Small intestine (tissue), 7 donors: Measurements from ENCODE around the gene LRP1. TPM values are rescaled to one million over a fixed set of nuclear protein-coding genes. Genes with fewer than 3 reads are reported as not detected.

Experiments
- DNase-seq, 2 donors: peaks; one replicate each; pipeline versions ENCODE4 v3.0.0 to v3.0.0-alpha.2; 2013
- FAIRE-seq: peaks from 2 replicates; lab custom pipeline; 2012; peaks lifted over from hg19 to GRCh38; lab: Jason Lieb, UNC
- H3K27ac ChIP-seq, 3 donors: one replicate each; pipeline ENCODE4 v1.5.1; 2013; ENCODE audit warnings: low read length in 2 of 3, mild to moderate bottlenecking in 2 of 3, control low read depth in 1 of 3, inconsistent platforms in 1 of 3, low read depth in 1 of 3, moderate library complexity in 1 of 3
- H3K27me3 ChIP-seq, 3 donors: one replicate each; pipeline ENCODE4 v1.6.1; 2013; ENCODE audit warnings: low read length in 3 of 3, inconsistent platforms in 1 of 3; ENCODE audit not compliant: control insufficient read depth in 3 of 3, insufficient read depth in 3 of 3
- H3K36me3 ChIP-seq, 3 donors: one replicate each; pipeline ENCODE4 v1.6.1; 2013; ENCODE audit warnings: low read length in 3 of 3, inconsistent platforms in 1 of 3, low read depth in 1 of 3, mild to moderate bottlenecking in 1 of 3, moderate library complexity in 1 of 3; ENCODE audit not compliant: control insufficient read depth in 3 of 3, insufficient read depth in 2 of 3
- H3K4me1 ChIP-seq, 3 donors: one replicate each; pipeline ENCODE4 v1.6.1; 2013; ENCODE audit warnings: low read length in 2 of 3, inconsistent platforms in 1 of 3, low read depth in 1 of 3, mild to moderate bottlenecking in 1 of 3, moderate library complexity in 1 of 3; ENCODE audit not compliant: control insufficient read depth in 3 of 3, insufficient read depth in 2 of 3
- H3K4me3 ChIP-seq, 3 donors: one replicate each; pipeline ENCODE4 v1.5.1; 2013; ENCODE audit warnings: low read length in 3 of 3, control low read depth in 1 of 3, inconsistent platforms in 1 of 3, low read depth in 1 of 3, mild to moderate bottlenecking in 1 of 3, moderate library complexity in 1 of 3
- H3K9me3 ChIP-seq, 2 donors: one replicate each; pipeline ENCODE4 v1.6.1; 2013; ENCODE audit warnings: low read depth in 1 of 2, low read length in 1 of 2; ENCODE audit not compliant: control insufficient read depth in 2 of 2, insufficient read depth in 1 of 2
- WGBS, 3 donors: extraction: QIAGEN DNeasy Blood & Tissue Kit; methylation state at CpG; one replicate each; pipeline ENCODE4 v1.1.7; 2013; 5-methylcytosine and 5-hydroxymethylcytosine counted together
- polyA plus RNA-seq, 4 donors: library from polyadenylated mRNA; stranded (reverse) in 3 of 4; unstranded in 1 of 4; fragments of 200-250 nt in 3 of 4; fragments of 120-200 nt in 1 of 4; gene quantifications; one replicate each; pipeline versions ENCODE4 v1.2.1 to v1.2.3, GENCODE V29; 2013
- donor health status: healthy with polysubstance abuse.
- donor health status: control.
- donor health status: control.
- donor health status: Bipolar disorder and iron deficiency.
- donor health status: healthy.

Gene LRP1
- polyA plus RNA-seq, 4 donors: 24.3 to 55.3 (median 41.6) TPM

- FAIRE-seq: no peak
- Histone ChIP-seq H3K27ac (no peak overlapping the region), H3K4me3 (no peak overlapping the region), H3K36me3 (peaks cover 5 to 96% (median 9%) of the 10 kb centered on the region in 3 donors), H3K9me3 (no peaks in the 10 kb centered on the region), H3K27me3 (no peaks in the 10 kb centered on the region), H3K4me1 (no peaks in the 10 kb centered on the region)
- no peak for DNase-seq
- WGBS, 3 donors: 92% methylated on average over 25 of the region's 25 CpGs
Observed at GRCh38 chr12:57185403-57185802, 57.1 kb downstream of the LRP1 start.

GRCh38 chr12:57185906-57186508, 57.7 kb downstream of the LRP1 start:
- DNase-seq (no peak), FAIRE-seq (no peak)
- Histone ChIP-seq H3K36me3 (peaks cover 3 to 96% (median 6%) of the 10 kb centered on the region in 3 donors), H3K9me3 (no peaks in the 10 kb centered on the region), H3K4me1 (no peaks in the 10 kb centered on the region), H3K4me3 (no peak overlapping the region), H3K27me3 (no peaks in the 10 kb centered on the region), H3K27ac (no peak overlapping the region)
- 82 to 90% (median 89%) methylated on average over 12 of the region's 12 CpGs for WGBS, 3 donors

GRCh38 chr12:57187222-57188089, 59.2 kb downstream of the LRP1 start:
- Histone ChIP-seq H3K36me3 (peaks cover 2 to 99% (median 8%) of the 10 kb centered on the region in 3 donors), H3K4me1 (no peaks in the 10 kb centered on the region), H3K9me3 (no peaks in the 10 kb centered on the region), H3K4me3 (no peak overlapping the region), H3K27me3 (no peaks in the 10 kb centered on the region), H3K27ac (no peak overlapping the region)
- FAIRE-seq (no peak), DNase-seq (no peak)
- 76 to 83% (median 79%) methylated on average over 21 of the region's 21 CpGs for WGBS, 3 donors

- no peak overlapping the region for H3K27ac ChIP-seq
- no peaks in the 10 kb centered on the region for H3K9me3 ChIP-seq
- no peak for FAIRE-seq
- H3K4me3 ChIP-seq: no peak overlapping the region
- H3K36me3 ChIP-seq: peaks cover 2 to 100% (median 8%) of the 10 kb centered on the region in 3 donors
- no peaks in the 10 kb centered on the region for H3K4me1 ChIP-seq
- H3K27me3 ChIP-seq: no peaks in the 10 kb centered on the region
- DNase-seq: no peak
- WGBS, 3 donors: 77 to 78% (median 77%) methylated on average over 7 to 8 of the region's 8 CpGs
Observed at GRCh38 chr12:57188090-57188425, 59.8 kb downstream of the LRP1 start.

- FAIRE-seq (no peak), DNase-seq (no peak)
- H3K36me3 ChIP-seq: peaks cover 0 to 100% (median 20%) of the 10 kb centered on the region in 3 donors
- H3K27ac ChIP-seq: no peak overlapping the region
- no peaks in the 10 kb centered on the region for H3K27me3 ChIP-seq
- no peak overlapping the region for H3K4me3 ChIP-seq
- no peaks in the 10 kb centered on the region for H3K4me1 ChIP-seq
- 74 to 91% (median 81%) methylated on average over 6 of the region's 6 CpGs for WGBS, 3 donors
- H3K9me3 ChIP-seq: no peaks in the 10 kb centered on the region
Observed at GRCh38 chr12:57190037-57190436, 61.8 kb downstream of the LRP1 start.

GRCh38 chr12:57190821-57191220, 62.5 kb downstream of the LRP1 start:
- H3K9me3 ChIP-seq: no peaks in the 10 kb centered on the region
- FAIRE-seq (no peak), DNase-seq (no peak)
- H3K4me3 ChIP-seq: no peak overlapping the region
- 93 to 96% (median 95%) methylated on average over 21 to 23 of the region's 23 CpGs for WGBS, 3 donors
- peaks cover 0 to 100% (median 23%) of the 10 kb centered on the region in 3 donors for H3K36me3 ChIP-seq
- H3K27me3 ChIP-seq: no peaks in the 10 kb centered on the region
- no peaks in the 10 kb centered on the region for H3K4me1 ChIP-seq
- H3K27ac ChIP-seq: no peak overlapping the region

GRCh38 chr12:57191410-57191809, 63.1 kb downstream of the LRP1 start:
- H3K36me3 ChIP-seq: peaks cover 0 to 100% (median 27%) of the 10 kb centered on the region in 3 donors
- no peak overlapping the region for H3K27ac ChIP-seq
- no peak for DNase-seq
- H3K9me3 ChIP-seq: no peaks in the 10 kb centered on the region
- no peaks in the 10 kb centered on the region for H3K4me1 ChIP-seq
- 87 to 92% (median 88%) methylated on average over 11 of the region's 11 CpGs for WGBS, 3 donors
- FAIRE-seq: no peak
- H3K27me3 ChIP-seq: no peaks in the 10 kb centered on the region
- H3K4me3 ChIP-seq: no peak overlapping the region

GRCh38 chr12:57192920-57193319, 64.6 kb downstream of the LRP1 start:
- Histone ChIP-seq H3K4me1 (no peaks in the 10 kb centered on the region), H3K9me3 (no peaks in the 10 kb centered on the region), H3K4me3 (no peak overlapping the region), H3K27ac (no peak overlapping the region), H3K27me3 (no peaks in the 10 kb centered on the region), H3K36me3 (peaks cover 0 to 100% (median 34%) of the 10 kb centered on the region in 3 donors)
- 89 to 95% (median 91%) methylated on average over 16 of the region's 16 CpGs for WGBS, 3 donors
- no peak for DNase-seq
- FAIRE-seq: no peak
